ENCODE data around the gene NAA60.

NAA60 gene

DNA sequence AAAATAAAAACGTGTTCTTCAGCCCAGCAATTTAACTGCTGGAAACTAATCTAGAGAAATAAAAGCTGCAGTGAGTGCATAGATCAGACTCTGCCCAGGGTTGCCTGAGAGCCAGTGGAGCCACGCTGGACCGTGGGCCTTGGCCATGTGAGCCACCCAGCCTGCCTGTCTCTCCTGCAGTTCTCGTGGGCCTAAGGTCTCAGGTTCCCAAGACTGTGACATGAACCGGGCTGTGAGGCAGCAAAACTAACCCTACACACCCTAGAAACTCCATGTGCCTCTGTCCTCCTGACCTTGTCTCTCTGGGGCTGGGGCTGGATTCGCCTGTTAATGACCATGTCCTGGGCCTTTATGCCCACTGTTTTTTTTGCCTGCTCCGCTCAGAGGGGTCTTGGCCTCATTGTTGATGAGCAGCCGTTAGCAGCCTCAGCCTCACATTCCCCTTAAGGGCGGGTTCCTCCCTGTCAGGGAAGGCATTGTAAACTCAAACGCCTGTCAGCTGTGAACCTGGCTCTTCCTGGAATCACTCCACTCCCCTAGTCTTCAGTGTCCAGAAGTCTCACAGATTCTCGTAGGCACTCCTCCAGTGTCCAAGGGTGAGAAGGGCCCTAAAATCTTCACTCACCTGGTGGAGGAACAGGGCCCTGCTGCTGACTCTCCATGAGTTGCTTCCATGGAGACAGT lies 34.9 kb downstream of the NAA60 start:
- in situ Hi-C loops (cut with HindIII; ENCODE audit: low pct_ligation_motif_present, low pct_unique_long_range_greater_than_20kb, low sequenced_read_pairs) = no loop called here
- no peak for DNase-seq

DNA sequence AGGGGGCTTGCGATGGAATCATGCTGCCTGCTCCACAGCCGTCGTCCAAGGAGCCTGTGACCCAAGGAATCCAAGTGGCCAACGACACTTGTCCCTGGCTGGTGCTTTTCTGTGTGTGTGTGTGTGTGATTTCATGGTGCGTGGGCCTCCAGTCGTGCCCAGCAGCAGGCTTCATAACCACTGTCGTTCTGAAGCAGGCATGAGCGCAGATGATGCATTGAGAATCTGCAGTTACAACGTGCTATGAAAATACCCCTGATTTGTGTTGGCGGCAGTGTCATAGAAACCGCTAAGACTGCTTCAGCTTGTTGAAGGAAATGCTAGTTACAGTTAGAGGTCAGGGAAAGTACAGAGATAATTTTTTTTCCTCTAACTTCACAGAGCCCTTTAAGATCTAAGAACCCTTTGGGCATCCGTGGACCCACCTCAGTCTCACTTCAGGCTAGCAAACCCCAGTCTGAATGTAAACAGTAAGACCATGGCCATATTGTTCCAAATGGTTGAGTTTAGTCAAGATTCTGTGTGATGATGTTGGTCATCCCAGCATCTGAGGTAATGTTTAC lies 36.3 kb downstream of the NAA60 start:
- in situ Hi-C loops (cut with HindIII; ENCODE audit: low pct_ligation_motif_present, low pct_unique_long_range_greater_than_20kb, low sequenced_read_pairs) = no loop called here
- DNase-seq = no peak

DNA sequence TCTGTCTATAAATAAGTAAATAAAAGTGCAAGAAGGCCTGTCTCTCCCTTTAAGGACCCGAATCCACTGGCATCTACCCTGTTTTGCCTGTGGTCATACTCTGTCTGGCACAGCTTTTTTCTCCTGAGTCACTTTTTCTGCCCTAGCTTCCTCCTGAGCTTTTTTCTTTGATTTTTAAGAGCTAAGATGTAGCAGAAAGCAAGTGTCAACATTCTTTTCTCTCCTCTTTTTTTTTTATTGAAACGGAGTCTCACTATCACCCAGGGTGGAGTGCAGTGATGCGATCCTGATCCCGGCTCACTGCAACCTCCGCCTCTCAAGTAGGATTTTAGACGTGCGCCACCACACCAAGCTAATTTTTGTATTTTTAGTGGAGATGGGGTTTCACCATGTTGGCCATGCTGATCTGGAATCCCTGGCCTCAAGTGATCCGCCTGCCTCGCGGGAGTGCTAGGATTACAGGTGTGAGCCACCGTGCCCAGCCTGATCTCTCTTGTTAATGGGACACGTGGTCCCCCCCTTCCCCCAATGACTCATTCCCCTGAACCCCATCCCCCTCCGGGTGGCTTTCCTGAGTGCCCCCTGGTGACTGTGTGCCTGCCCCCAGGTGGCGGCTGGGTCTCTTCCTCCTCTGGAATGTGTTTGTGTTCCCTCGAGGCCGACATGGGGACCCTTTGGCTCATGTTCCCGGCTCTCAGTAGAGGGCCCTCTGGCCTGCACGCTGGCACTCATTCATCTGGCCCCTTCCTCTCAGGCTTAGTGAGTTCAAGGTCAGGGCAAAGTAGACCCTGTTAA lies 37.6 kb downstream of the NAA60 start:
- no peak for DNase-seq
- in situ Hi-C loops (cut with HindIII; ENCODE audit: low pct_ligation_motif_present, low pct_unique_long_range_greater_than_20kb, low sequenced_read_pairs) = no loop called here

DNA sequence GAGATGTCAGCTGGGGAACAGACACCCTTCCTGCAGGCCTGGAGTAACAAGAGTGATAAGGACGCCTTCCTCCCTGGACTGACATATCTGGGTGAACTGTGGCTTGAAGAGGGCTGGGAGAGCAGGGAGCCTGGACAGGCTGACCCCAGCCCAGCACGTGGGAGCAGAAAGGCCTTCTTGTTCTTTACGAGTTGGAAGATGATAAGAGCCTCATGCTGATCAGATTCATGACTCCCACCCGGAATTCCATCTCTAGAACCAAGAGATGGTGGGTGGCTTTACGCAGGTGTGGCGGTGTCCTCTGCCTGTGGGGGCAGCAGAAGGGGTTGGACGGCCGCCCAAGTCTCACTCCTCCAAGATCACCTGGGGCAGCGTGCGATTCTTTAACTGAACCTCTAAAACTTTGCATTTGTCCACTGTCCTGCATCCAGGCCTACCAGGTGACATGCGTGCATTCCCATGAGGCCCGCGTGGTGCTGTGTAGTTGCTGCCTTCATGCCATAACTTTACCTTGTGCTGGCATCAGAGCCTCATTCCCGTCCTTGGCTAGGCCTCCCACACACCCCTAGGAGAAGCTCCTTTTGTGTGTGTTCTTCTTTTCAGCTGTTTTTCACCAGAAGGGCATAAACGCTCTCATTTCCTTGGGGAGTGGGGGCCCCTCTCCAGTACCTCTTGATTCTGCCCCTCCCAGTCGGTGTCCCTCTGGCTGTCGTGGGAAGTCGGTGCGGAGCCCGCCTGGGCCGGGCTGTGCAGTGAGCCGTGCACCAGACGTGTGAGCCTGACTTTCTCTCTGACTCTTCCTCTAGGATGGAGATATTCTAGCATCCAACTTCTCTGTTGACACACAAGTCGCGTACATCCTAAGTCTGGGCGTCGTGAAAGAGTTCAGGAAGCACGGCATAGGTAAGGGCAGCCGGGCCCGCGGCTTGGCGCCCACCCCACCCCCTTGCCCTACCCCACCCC lies 38.5 kb downstream of the NAA60 start:
- in situ Hi-C loops (cut with HindIII; ENCODE audit: low pct_ligation_motif_present, low pct_unique_long_range_greater_than_20kb, low sequenced_read_pairs) = no loop called here
- no peak for DNase-seq

DNA sequence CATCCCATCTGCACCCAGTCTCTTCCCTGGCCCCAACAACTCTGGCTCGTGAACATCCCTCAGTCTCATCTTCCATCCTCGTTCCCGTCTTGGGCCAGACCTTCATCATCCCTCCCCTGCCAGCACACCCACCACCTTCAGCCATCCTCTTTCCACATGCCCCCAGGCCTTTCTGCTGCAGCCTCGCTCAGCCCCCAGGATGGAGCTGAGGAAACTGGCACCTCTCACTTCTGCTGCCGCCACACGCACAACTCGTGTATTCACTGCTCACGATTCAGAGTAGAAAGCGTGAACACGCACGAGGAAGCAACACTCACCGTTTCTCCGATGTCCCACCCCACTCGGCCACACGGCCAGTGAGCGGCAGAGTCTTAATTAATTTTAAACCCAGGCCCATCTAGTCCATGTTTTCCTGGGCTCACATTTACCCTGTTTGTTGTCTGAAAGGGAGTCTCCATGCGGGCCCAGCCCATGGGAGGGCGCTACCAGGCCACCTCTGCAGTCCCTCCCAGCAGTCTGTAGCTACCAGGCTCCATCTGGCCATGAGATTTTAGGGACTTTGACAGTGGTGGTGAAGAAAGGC lies 39.3 kb downstream of the NAA60 start:
- in situ Hi-C loops (cut with HindIII; ENCODE audit: low pct_ligation_motif_present, low pct_unique_long_range_greater_than_20kb, low sequenced_read_pairs) = no loop called here
- no peak for DNase-seq

DNA sequence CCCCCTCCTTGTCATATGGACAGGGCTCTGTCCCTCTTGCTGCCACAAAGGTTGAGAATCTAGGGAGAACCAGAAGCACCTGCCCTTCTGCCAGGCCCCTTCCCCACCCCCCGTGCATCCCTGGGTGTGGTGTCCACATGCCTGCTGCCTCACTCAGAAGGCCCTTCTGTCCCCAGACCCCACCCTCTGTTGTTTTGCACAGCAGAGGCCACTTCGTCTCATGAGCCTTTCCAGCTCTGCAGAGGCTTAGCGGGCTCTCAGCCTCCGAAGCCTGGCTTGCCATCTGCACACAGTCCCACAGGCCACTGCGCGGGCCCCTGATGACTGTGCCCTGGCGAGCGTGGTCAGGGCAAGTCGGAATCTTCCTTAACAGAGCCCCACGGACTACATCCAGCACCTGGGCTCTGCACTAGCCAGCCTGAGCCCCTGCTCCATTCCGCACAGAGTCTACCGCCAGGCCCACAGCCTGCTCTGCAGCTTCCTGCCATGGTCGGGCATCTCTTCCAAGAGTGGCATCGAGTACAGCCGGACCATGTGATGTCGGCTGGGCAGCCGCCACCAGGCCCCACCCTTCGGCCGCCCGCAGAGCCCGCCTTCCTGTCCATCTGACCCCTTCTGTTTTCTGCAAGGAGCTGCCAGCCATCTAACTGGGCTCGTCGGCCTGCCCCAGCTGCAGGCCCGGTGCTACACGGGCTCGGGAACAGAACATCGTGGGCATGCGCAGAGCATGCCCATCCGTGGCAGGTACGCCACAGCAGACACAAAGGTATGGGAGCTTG lies 41.0 kb downstream of the NAA60 start:
- in situ Hi-C loops (cut with HindIII; ENCODE audit: low pct_ligation_motif_present, low pct_unique_long_range_greater_than_20kb, low sequenced_read_pairs) = no loop called here
- no peak for DNase-seq

DNA sequence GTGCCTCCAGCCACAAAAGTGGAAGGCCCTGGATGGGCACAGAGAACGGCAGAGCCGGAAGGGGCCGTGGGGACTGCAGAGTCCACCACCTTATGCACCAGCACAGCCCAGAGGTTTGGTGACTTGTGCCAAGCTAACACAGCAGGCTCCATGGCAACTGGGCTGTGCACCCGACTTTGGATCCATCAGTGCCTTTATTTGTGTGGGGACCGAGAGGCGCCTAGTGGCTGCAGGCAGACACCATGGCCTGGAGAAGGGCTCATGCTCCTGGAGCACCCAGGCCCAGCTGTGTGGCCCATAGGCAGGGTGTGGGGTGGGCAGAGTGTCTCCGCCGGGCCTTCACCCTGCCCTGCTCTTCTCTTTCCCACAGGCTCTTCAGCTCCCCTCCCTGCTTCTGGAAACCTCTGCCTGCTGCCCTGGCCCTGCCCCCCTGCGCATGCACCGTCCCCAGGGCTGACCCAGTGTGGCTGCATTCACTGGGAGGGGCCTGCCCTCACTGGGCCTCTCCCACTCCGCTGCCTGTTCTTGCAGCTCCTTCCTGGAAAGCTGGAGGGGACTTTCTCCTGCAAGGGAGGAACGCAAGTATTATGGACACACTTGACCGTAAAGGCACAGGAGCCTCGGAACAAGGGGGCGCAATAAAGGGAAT lies 41.7 kb downstream of the NAA60 start:
- no peak for DNase-seq
- in situ Hi-C loops (cut with HindIII; ENCODE audit: low pct_ligation_motif_present, low pct_unique_long_range_greater_than_20kb, low sequenced_read_pairs) = no loop called here

DNA sequence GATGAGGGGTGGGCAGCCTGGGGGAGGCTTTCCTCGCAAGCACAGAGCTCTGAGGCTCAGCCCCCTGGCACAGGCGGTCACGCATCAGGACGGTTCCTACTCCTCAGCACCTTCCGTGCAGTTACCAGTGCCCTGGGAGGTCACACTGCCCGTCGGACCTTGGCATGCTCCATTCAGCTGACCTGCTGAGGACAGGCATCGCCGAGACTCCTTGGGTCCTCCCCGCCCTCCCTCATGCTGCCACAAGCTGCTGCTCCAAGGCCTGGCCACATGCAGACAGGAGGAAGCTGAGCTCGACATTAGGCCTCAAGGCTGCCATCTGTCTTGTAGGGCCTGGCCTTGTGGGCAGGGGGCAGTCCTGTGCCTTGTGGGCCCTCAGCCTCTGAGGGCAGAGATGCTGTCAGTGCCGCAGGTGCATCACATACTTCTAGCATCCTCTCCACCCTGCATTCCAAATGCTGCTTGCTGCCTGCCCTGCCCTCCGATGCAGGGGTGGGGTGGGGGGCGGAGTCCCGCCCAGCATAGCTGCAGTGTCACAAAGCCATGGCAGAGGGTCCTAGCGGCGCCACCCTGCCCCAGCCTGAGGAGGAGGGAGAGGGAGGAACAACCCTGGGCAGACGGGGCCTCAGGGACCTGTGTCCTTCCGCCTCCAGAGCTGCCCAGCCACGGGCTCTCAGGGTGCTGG lies 42.5 kb downstream of the NAA60 start:
- in situ Hi-C loops (cut with HindIII; ENCODE audit: low pct_ligation_motif_present, low pct_unique_long_range_greater_than_20kb, low sequenced_read_pairs) = no loop called here
- no peak for DNase-seq

DNA sequence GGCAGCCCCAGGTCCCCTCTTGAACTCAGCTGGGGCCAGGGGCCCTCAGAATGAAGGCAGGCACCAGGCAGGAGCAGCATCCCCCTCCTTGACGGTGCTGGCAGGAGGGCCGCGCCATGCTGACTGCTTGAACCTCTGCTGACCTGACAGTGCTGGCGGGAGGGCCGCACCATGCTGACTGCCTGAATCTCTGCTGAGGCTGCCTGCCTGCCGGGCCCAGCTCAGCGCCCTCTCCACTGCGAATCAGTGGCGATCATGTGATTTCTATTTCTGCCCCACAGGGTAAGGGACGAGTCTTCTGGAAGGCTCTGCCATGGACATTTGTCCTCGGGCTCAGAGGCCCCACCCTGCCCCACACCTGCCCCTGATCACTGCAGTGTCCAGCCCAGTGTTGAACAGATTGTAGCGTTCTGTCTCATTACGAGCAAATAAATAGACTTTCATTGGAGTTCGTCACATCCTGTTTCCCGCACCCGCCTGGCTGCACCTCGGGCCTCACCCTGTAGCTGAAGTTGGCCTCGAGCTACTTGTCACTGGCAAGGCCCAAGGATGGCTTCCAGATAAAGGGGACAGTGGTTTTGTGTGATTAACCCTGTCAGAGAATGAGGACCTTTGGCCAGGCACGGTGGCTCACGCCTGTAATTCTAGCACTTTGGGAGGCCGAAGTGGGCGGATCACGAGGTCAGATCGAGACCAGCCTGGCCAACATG lies 43.2 kb downstream of the NAA60 start:
- no peak for DNase-seq
- in situ Hi-C loops (cut with HindIII; ENCODE audit: low pct_ligation_motif_present, low pct_unique_long_range_greater_than_20kb, low sequenced_read_pairs) = no loop called here

DNA sequence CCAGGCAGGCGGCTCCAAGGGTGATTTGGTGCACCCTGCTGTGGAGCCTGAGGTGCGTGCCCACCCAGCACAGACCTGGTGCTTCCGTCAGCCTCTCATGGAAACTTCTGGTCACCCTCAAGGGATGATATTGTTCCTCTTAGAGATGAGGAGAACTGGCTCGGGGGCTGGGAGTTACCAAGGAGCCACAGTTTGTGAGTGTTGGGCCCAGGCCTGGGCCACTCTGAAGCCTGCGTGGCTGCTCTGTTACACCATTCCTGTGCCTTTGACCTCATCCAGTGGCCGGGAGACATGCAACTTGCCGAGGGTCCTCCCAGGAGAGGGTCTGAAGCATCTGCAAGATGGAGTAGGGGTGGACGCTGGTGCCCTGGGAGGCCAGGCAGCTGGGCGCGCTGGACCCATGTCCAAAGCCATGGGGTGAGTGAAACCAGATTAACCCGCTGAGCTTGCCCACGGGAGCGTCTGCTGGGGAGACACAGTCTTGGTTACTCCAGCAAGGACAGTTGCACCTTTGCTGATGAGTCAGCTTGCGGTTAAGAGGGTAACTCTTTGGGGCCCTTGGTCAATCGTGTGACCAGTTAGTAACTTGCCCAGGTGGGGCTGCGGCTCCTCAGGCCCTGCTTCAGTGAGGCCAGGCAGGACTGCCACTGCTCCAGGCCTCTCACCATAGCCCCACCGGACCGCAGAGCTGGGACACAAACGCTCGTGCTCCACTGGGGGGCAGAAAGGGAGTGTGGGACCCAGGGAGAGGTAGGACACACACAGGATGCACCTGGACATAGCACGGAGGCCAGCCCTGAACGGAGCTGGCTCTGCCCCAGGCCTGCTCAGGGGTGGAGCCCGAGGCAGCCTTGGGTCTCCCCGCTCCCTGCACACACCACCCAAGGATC lies 44.3 kb downstream of the NAA60 start:
- DNase-seq = no peak

DNA sequence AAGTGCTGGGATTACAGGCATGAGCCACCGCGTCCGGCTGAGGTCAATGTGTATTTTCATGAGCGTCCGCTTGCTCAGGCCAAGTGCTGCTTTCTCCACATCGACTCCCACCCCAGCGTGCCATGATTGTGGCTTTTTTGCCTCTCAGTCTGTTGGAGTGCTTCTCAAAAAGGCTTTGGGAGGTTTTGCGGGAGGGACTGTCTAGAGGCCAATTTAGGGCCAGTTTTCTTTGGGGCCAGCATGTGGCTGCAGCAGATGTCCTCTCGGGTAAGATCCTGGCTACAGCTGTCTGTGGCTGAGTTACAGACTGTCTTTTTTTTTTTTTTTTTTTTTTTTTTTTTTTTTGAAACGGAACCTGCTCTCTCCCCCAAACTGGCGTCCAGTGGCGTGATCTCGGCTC lies 45.3 kb downstream of the NAA60 start:
- in situ Hi-C loops (cut with HindIII; ENCODE audit: low pct_ligation_motif_present, low pct_unique_long_range_greater_than_20kb, low sequenced_read_pairs) = no loop called here
- no peak for DNase-seq

More for the DNA sequence above, 44.3 kb downstream of the NAA60 start:
- in situ Hi-C loops (cut with HindIII; ENCODE audit: low pct_ligation_motif_present, low pct_unique_long_range_greater_than_20kb, low sequenced_read_pairs) = no loop called here

DNA sequence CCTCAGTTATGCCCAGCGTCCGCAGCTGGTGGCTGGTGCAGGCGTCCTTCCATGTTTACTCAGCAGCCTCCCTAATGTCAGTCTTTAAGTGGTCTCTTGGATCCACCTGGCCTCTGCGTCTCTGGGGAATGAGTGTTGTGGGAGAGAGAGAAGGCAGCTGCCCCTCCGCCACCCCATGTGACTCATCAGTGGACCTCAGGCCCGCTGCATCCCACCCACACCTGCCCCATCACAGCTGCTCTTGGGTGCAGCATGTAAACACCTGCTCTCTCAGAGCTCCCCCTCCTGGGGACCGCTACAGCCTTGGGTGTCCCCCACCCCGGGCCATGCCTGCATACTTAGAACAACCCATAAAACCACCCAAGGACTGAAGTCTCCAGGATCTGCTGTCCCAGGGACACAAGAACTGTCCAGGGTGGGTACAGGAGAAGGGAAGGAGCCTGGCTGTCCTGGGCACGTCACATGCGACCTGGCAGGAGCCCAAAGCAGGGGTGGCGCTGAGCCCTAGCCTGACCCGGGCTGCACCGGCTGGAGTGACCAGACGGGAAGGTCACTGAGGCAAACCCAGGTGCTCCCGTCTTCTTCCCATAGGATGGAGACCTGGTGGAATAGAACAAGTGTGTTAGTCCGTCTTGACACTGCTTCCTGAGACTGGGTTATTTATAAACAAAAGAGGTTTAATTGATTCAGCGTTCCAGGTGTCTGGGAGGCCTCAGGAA lies 47.6 kb downstream of the NAA60 start:
- DNase-seq = no peak

DNA sequence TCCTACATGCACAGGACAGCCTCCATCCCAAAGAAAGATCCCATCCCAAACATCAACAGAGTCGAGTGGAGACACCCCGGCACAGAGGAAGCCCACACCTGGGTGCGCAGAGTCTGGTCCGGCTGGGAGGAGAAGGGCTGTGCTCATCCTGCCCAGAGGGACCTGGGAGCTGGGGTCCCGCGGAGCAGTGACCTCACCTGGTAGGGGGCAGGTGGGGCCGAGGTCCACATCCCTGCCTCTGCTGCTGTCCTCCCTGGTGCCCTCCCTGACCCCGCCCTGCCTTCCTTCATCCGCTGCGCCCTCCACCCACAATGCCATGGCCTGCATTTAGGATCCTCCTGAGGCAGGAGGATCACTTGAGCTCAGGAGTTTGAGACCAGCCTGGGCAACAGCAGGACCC lies 48.9 kb downstream of the NAA60 start:
- DNase-seq = no peak
- in situ Hi-C loops (cut with HindIII; ENCODE audit: low pct_ligation_motif_present, low pct_unique_long_range_greater_than_20kb, low sequenced_read_pairs) = no loop called here

More for the DNA sequence above, 47.6 kb downstream of the NAA60 start:
- in situ Hi-C loops (cut with HindIII; ENCODE audit: low pct_ligation_motif_present, low pct_unique_long_range_greater_than_20kb, low sequenced_read_pairs) = no loop called here

DNA sequence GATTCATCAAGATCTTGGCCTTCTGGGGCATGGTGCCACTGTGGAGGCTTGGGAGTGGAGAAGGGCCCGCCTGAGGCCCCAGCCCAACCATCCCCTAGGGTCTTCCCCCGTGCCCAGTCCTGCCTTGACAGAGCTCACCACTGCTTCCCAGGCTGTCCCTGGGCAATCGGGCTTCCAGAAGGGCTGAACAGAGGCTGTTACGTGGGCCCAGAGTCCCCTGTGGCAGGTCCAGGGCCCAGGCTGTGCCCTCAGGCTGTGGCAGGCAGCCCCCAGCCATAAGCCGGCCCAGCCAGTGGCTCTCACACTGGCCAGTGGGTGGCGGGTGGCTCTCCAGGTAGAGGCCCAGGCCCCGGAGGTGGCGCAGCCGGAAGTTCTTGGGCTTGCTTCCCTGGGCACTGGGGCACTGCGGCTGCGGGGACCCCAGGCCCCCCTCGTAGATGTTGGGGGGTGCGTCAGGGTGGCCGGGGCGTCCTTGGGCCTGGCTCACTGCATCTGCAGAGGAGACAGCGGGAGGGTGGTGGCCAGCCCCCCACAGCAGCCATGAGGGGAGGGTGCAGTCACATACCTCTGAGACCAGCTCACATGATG lies 51.0 kb downstream of the NAA60 start:
- in situ Hi-C loops (cut with HindIII; ENCODE audit: low pct_ligation_motif_present, low pct_unique_long_range_greater_than_20kb, low sequenced_read_pairs) = no loop called here
- no peak for DNase-seq
